Measurements from ENCODE around the gene EML6. TPM values are rescaled to one million over a fixed set of nuclear protein-coding genes. Genes with fewer than 3 reads are reported as not detected.

EML6 gene
- total and polyA plus RNA-seq, 4 donors, result 0.95 to 2.7 (median 2.6) TPM; not detected in 1

DNA sequence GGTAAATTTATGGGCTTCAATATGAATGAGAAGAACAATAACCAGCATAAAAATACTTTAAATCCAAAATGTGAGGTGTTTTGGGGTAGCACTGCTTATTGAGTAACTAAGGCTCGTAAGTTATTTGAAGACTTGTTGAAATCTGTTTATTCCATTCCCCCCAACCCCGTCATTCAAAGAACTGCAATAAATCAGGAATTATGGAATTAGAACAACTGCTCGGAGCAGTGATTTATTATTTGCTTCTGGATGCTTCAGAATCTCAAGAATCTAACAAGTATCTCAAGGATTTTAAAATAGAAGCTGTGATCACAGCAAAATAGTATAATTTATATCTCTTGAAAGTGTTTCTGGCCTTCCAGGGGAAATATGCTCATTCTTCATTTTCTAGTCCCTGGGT lies 86.8 kb downstream of the EML6 start:
- H3K27me3 ChIP-seq (ENCODE audit: control insufficient read depth in 1 of 2, insufficient read depth in 2 of 2, low read length in 1 of 2), result no peaks in the 10 kb centered on the region
- 58 to 62% methylated on average over 3 of the region's 3 CpGs for WGBS, 2 donors
- intact Hi-C loops (cut with DNase I), result no loop called here
- H3K4me3 ChIP-seq (ENCODE audit: low read length in 2 of 2), result no peak overlapping the region
- no peaks in the 10 kb centered on the region for H3K9me3 ChIP-seq (ENCODE audit: control insufficient read depth, low read length)
- H3K36me3 ChIP-seq (ENCODE audit: control insufficient read depth in 1 of 2, insufficient read depth in 2 of 2, low read length in 1 of 2), result no peaks in the 10 kb centered on the region
- H3K27ac ChIP-seq (ENCODE audit: low read depth in 1 of 2, low read length in 2 of 2), result no peak overlapping the region
- DNase-seq (no peak), ATAC-seq (ENCODE audit: low FRiP score) (no peak)
- no peaks in the 10 kb centered on the region for H3K4me1 ChIP-seq (ENCODE audit: control insufficient read depth in 1 of 2, insufficient read depth in 2 of 2, low read length in 2 of 2)

DNA sequence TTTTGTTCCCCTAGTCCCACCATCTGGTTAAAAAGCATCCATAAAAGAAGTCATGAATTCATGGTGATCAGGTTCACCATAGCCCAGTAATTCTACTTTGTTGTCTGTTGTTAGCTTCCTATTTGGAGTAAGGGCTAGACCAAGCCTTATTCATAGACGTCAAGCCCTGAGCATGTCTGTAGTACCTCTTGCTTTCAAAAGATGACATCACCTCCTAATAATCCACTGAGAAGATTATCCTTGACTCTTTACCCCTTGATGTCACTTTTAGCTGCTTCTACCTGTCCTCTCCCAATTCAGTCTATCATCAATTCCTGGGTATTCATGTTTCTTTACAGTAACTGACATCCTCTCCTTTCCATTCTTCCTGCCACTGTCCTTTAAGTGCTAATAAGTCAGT lies 90.1 kb downstream of the EML6 start:
- Histone ChIP-seq H3K27me3 (ENCODE audit: control insufficient read depth in 1 of 2, insufficient read depth in 2 of 2, low read length in 1 of 2) (no peaks in the 10 kb centered on the region), H3K27ac (ENCODE audit: low read depth in 1 of 2, low read length in 2 of 2) (no peak overlapping the region), H3K9me3 (ENCODE audit: control insufficient read depth, low read length) (no peaks in the 10 kb centered on the region), H3K36me3 (ENCODE audit: control insufficient read depth in 1 of 2, insufficient read depth in 2 of 2, low read length in 1 of 2) (no peaks in the 10 kb centered on the region), H3K4me3 (ENCODE audit: low read length in 2 of 2) (no peak overlapping the region), H3K4me1 (ENCODE audit: control insufficient read depth in 1 of 2, insufficient read depth in 2 of 2, low read length in 2 of 2) (no peaks in the 10 kb centered on the region)
- intact Hi-C loops (cut with DNase I), result no loop called here
- ATAC-seq (ENCODE audit: low FRiP score), result no peak
- 95 to 96% methylated on average over 1 of the region's 1 CpG for WGBS, 2 donors
- DNase-seq, result no peak

DNA sequence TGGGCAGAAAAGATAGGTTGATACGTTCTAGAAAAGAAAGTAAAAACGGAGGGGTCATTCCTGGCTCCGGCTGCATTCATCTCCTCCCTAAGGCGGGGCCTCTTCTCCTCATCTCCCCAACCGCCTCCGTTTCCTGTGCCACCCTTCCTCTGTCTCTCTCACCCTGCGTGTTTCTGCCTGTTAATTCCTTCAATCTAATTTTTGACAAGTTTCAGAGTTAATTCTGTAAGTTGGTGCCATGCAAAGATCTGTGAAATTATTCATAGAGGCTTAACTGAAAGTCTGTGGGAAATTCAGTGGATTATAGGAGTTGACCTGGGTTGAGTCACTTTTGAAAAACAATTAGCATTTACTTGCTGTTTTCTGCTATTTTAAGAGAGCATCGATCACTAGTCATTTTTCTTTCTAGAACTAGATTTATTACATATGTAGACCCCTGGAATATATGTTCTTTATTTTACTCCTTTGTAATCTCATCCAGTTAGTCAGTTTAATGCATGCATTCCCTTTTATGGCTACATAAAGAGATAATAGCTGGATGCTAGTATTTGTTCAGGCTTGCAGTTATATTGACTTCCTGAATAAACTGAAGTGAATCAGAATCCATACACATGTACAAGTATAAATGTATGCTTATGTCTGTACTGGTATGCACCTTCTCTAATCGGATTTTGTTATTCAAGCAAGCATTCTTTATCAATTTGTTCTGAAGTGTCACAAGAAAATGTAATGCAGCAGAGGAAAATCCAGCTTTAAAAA lies 91.1 kb downstream of the EML6 start:
- DNase-seq, result no peak
- intact Hi-C loops (cut with DNase I), result no loop called here
- Histone ChIP-seq H3K9me3 (ENCODE audit: control insufficient read depth, low read length) (no peaks in the 10 kb centered on the region), H3K27me3 (ENCODE audit: control insufficient read depth in 1 of 2, insufficient read depth in 2 of 2, low read length in 1 of 2) (no peaks in the 10 kb centered on the region), H3K27ac (ENCODE audit: low read depth in 1 of 2, low read length in 2 of 2) (no peak overlapping the region), H3K4me1 (ENCODE audit: control insufficient read depth in 1 of 2, insufficient read depth in 2 of 2, low read length in 2 of 2) (no peaks in the 10 kb centered on the region), H3K36me3 (ENCODE audit: control insufficient read depth in 1 of 2, insufficient read depth in 2 of 2, low read length in 1 of 2) (no peaks in the 10 kb centered on the region), H3K4me3 (ENCODE audit: low read length in 2 of 2) (no peak overlapping the region)
- no peak for ATAC-seq (ENCODE audit: low FRiP score)
- 69 to 74% methylated on average over 9 of the region's 9 CpGs for WGBS, 2 donors

DNA sequence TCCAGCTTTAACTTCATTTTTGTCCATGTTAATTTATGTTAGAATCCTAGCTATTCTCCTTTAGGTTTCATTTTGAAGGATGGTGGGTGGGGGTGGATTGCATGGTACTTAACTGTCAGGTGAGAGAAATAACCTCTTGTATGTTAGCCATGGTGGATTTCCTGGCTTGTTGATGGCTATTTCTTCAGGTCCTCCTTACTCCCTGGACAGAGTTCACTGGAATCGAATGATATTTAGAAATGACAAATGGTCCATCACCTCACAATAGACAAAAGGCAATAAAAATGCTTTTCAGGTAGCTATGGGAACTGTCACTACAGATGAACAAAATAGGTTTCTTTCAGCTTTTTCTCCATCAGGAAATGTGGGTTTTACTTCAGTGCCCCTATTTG lies 91.7 kb downstream of the EML6 start:
- Histone ChIP-seq H3K4me3 (ENCODE audit: low read length in 2 of 2) (no peak overlapping the region), H3K4me1 (ENCODE audit: control insufficient read depth in 1 of 2, insufficient read depth in 2 of 2, low read length in 2 of 2) (no peaks in the 10 kb centered on the region), H3K9me3 (ENCODE audit: control insufficient read depth, low read length) (no peaks in the 10 kb centered on the region), H3K27me3 (ENCODE audit: control insufficient read depth in 1 of 2, insufficient read depth in 2 of 2, low read length in 1 of 2) (no peaks in the 10 kb centered on the region), H3K36me3 (ENCODE audit: control insufficient read depth in 1 of 2, insufficient read depth in 2 of 2, low read length in 1 of 2) (no peaks in the 10 kb centered on the region), H3K27ac (ENCODE audit: low read depth in 1 of 2, low read length in 2 of 2) (no peak overlapping the region)
- DNase-seq, result no peak
- 53 to 58% methylated on average over 1 of the region's 1 CpG for WGBS, 2 donors
- intact Hi-C loops (cut with DNase I), result no loop called here
- no peak for ATAC-seq (ENCODE audit: low FRiP score)

DNA sequence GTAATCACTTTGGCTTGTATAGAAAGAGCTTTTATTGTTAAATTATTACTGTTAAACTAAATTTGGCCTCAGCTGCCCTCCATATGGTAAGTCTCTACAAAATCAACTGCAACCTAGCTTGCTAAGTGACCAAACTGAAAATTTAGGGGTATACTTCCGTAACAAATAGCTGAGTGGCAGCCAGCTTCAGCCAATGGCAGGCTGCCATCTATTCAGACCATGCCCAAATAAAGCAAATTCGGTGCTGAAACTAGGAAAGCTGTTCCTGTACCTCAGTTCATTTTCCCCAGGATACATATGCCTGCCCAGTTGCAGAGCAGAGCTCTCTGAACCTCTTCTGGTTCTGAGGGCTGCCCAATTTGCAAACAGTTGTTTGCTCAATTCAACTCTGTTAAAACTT lies 94.8 kb downstream of the EML6 start:
- no peaks in the 10 kb centered on the region for H3K27me3 ChIP-seq (ENCODE audit: control insufficient read depth in 1 of 2, insufficient read depth in 2 of 2, low read length in 1 of 2)
- no peak overlapping the region for H3K4me3 ChIP-seq (ENCODE audit: low read length in 2 of 2)
- ATAC-seq (ENCODE audit: low FRiP score) (no peak), DNase-seq (no peak)
- no peaks in the 10 kb centered on the region for H3K4me1 ChIP-seq (ENCODE audit: control insufficient read depth in 1 of 2, insufficient read depth in 2 of 2, low read length in 2 of 2)
- intact Hi-C loops (cut with DNase I), result no loop called here
- H3K9me3 ChIP-seq (ENCODE audit: control insufficient read depth, low read length), result no peaks in the 10 kb centered on the region
- WGBS, 2 donors, result 33 to 50% methylated on average over 2 of the region's 2 CpGs
- no peaks in the 10 kb centered on the region for H3K36me3 ChIP-seq (ENCODE audit: control insufficient read depth in 1 of 2, insufficient read depth in 2 of 2, low read length in 1 of 2)
- H3K27ac ChIP-seq (ENCODE audit: low read depth in 1 of 2, low read length in 2 of 2), result no peak overlapping the region

DNA sequence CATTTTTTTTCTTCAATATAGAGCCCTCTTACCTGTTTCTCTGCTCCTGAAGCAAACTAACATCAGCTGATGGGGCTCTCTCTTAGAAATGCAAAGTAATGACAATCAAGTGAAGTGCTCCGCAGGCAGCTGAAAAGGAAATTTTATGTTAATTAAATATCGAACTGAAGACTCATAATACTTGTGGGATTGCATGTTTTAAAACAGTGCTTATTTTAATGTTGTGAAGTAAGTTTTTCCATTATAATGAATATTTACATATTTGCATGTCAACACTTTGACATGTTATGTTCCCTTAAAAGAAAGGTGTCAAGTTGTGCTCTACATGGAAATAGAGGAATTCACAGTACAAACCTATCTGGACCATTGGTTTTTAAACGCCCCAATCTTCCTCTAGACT lies 97.1 kb downstream of the EML6 start:
- Histone ChIP-seq H3K27me3 (ENCODE audit: control insufficient read depth in 1 of 2, insufficient read depth in 2 of 2, low read length in 1 of 2) (no peaks in the 10 kb centered on the region), H3K9me3 (ENCODE audit: control insufficient read depth, low read length) (no peaks in the 10 kb centered on the region), H3K36me3 (ENCODE audit: control insufficient read depth in 1 of 2, insufficient read depth in 2 of 2, low read length in 1 of 2) (no peaks in the 10 kb centered on the region), H3K27ac (ENCODE audit: low read depth in 1 of 2, low read length in 2 of 2) (no peak overlapping the region), H3K4me3 (ENCODE audit: low read length in 2 of 2) (no peak overlapping the region), H3K4me1 (ENCODE audit: control insufficient read depth in 1 of 2, insufficient read depth in 2 of 2, low read length in 2 of 2) (no peaks in the 10 kb centered on the region)
- DNase-seq, result no peak
- 70 to 79% methylated on average over 3 of the region's 3 CpGs for WGBS, 2 donors
- intact Hi-C loops (cut with DNase I), result no loop called here
- ATAC-seq (ENCODE audit: low FRiP score), result no peak

DNA sequence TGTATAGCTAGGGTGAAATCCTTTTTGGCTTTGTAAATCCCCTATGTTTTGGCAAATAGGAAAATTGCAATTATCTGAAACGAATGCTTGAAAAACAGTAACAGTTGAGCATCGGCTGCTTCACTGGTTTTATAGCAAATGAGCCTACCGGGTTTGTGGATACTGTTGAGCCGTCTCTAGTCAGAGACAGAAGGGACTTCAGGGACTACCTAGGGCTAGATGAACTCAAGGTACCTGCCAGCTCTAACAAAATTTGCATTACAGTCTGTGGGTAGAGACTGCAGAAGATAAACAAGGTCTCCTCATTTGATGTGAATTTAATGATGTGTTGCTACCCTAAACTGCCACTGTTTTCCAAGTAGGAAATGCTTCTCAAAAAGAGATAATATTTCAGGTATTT lies 101.1 kb downstream of the EML6 start:
- intact Hi-C loops (cut with DNase I), result no loop called here
- no peaks in the 10 kb centered on the region for H3K27me3 ChIP-seq (ENCODE audit: control insufficient read depth in 1 of 2, insufficient read depth in 2 of 2, low read length in 1 of 2)
- H3K4me1 ChIP-seq (ENCODE audit: control insufficient read depth in 1 of 2, insufficient read depth in 2 of 2, low read length in 2 of 2), result no peaks in the 10 kb centered on the region
- no peaks in the 10 kb centered on the region for H3K9me3 ChIP-seq (ENCODE audit: control insufficient read depth, low read length)
- DNase-seq (no peak), ATAC-seq (ENCODE audit: low FRiP score) (no peak)
- WGBS, 2 donors, result 84 to 85% methylated on average over 4 of the region's 4 CpGs
- H3K36me3 ChIP-seq (ENCODE audit: control insufficient read depth in 1 of 2, insufficient read depth in 2 of 2, low read length in 1 of 2), result no peaks in the 10 kb centered on the region
- H3K4me3 ChIP-seq (ENCODE audit: low read length in 2 of 2), result no peak overlapping the region
- H3K27ac ChIP-seq (ENCODE audit: low read depth in 1 of 2, low read length in 2 of 2), result no peak overlapping the region

DNA sequence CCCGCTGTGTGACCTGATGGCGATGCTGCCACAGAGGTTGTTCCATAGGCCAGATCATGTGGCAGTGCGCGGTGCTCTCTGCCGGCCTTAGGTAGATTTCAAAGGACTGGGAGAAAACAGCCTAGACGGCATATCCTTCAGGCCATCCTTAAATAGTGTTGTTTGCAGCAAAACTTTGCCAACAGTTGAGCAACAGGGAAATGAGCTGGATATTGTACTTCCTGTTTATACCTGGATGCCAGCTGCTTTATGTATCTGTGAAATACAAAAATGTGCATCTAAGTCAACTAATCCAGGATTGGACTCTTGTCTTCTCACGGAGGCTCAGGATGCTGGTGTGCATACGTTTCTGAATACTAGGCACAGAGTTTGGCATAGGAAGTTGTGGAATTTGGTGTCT lies 107.1 kb downstream of the EML6 start:
- ATAC-seq (ENCODE audit: low FRiP score) (no peak), DNase-seq (no peak)
- no peaks in the 10 kb centered on the region for H3K27me3 ChIP-seq (ENCODE audit: control insufficient read depth in 1 of 2, insufficient read depth in 2 of 2, low read length in 1 of 2)
- WGBS, 2 donors, result 88 to 96% methylated on average over 8 of the region's 8 CpGs
- no peaks in the 10 kb centered on the region for H3K4me1 ChIP-seq (ENCODE audit: control insufficient read depth in 1 of 2, insufficient read depth in 2 of 2, low read length in 2 of 2)
- no peaks in the 10 kb centered on the region for H3K36me3 ChIP-seq (ENCODE audit: control insufficient read depth in 1 of 2, insufficient read depth in 2 of 2, low read length in 1 of 2)
- intact Hi-C loops (cut with DNase I), result loop anchor here in 1 of 2 donors (10.0 kb wide), 1 partner anchor 306 kb away; no protein-coding TSS in a partner anchor
- no peak overlapping the region for H3K4me3 ChIP-seq (ENCODE audit: low read length in 2 of 2)
- no peak overlapping the region for H3K27ac ChIP-seq (ENCODE audit: low read depth in 1 of 2, low read length in 2 of 2)
- no peaks in the 10 kb centered on the region for H3K9me3 ChIP-seq (ENCODE audit: control insufficient read depth, low read length)

DNA sequence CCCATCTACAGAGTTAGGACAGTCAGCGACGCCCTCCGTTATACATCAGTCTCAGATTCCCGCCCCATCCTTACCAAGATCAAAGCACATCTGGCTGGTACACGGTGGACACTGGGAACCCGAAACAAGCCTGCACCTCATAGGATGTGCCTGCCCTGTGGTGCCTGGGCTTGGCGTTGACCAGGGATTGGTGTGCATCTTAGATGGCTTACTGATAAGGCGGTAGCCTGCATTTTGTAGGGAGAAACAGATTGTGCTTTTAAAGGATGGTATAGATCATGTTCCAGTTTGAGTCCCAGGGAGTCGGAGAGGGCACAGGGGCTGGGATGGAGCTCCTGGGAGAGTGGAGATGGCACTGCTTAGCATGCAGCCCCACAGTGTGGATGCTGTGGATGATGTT lies 108.0 kb downstream of the EML6 start:
- no peak overlapping the region for H3K27ac ChIP-seq (ENCODE audit: low read depth in 1 of 2, low read length in 2 of 2)
- no peaks in the 10 kb centered on the region for H3K4me1 ChIP-seq (ENCODE audit: control insufficient read depth in 1 of 2, insufficient read depth in 2 of 2, low read length in 2 of 2)
- no peaks in the 10 kb centered on the region for H3K36me3 ChIP-seq (ENCODE audit: control insufficient read depth in 1 of 2, insufficient read depth in 2 of 2, low read length in 1 of 2)
- intact Hi-C loops (cut with DNase I), result loop anchor here in 1 of 2 donors (10.0 kb wide), 1 partner anchor 307 kb away; no protein-coding TSS in a partner anchor
- 92 to 94% methylated on average over 9 of the region's 9 CpGs for WGBS, 2 donors
- no peak overlapping the region for H3K4me3 ChIP-seq (ENCODE audit: low read length in 2 of 2)
- H3K9me3 ChIP-seq (ENCODE audit: control insufficient read depth, low read length), result no peaks in the 10 kb centered on the region
- DNase-seq, result no peak
- H3K27me3 ChIP-seq (ENCODE audit: control insufficient read depth in 1 of 2, insufficient read depth in 2 of 2, low read length in 1 of 2), result no peaks in the 10 kb centered on the region
- no peak for ATAC-seq (ENCODE audit: low FRiP score)

Data from aorta (tissue), 5 donors.